Choroid plexus epithelial cell (primary cell): ENCODE data around the gene LRRC8D.

ENCODE experiments used
- DNase-seq: peaks from one replicate; pipeline ENCODE4 v3.0.0-alpha.2; 2010; ENCODE audit warnings: low read depth
- H3K4me3 ChIP-seq: 2 replicates; pipeline ENCODE4 v1.5.1; 2011; ENCODE audit warnings: low read depth, mild to moderate bottlenecking, control low read depth, low read length, moderate library complexity
- TF ChIP-seq, protein P1 (sequence below): conservative IDR thresholded peaks from 2 replicates; pipeline ENCODE4 v1.5.1; 2011; ENCODE audit warnings: low read depth, mild to moderate bottlenecking, control low read depth, inconsistent platforms, low read length, moderate library complexity

The LRRC8D gene

GRCh38 chr1:89807983-89808382, 12.8 kb upstream of the LRRC8D start:
- no peak overlapping the region for H3K4me3 ChIP-seq
- DNase-seq = no peak
- TF ChIP-seq, protein P1, sequence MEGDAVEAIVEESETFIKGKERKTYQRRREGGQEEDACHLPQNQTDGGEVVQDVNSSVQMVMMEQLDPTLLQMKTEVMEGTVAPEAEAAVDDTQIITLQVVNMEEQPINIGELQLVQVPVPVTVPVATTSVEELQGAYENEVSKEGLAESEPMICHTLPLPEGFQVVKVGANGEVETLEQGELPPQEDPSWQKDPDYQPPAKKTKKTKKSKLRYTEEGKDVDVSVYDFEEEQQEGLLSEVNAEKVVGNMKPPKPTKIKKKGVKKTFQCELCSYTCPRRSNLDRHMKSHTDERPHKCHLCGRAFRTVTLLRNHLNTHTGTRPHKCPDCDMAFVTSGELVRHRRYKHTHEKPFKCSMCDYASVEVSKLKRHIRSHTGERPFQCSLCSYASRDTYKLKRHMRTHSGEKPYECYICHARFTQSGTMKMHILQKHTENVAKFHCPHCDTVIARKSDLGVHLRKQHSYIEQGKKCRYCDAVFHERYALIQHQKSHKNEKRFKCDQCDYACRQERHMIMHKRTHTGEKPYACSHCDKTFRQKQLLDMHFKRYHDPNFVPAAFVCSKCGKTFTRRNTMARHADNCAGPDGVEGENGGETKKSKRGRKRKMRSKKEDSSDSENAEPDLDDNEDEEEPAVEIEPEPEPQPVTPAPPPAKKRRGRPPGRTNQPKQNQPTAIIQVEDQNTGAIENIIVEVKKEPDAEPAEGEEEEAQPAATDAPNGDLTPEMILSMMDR = no peak

GRCh38 chr1:89808441-89809117, 12.3 kb upstream of the LRRC8D start:
- no peak for DNase-seq
- no peak overlapping the region for H3K4me3 ChIP-seq
- TF ChIP-seq, protein P1 = no peak

DNA sequence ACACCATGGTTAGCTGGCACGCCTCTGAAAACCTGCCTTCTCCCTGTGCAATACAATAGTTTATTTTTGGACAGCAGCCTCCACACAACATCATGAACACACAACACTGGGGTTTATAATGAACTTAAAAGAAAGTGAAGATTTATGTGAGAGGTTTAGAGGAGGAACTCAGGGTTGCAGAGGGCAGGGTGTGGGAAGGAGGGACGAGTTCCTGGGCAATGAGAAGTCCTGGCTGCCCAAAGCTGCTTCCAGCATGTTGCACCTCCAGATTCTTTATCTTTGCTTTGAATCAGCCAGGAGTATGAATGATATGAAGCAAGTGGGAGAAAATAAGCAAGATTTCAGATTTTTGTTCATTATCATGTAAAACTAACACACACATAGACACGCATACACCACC, 11.3 kb upstream of the LRRC8D start:
- TF ChIP-seq, protein P1 = no peak
- peak; percentile 27 for DNase-seq
- H3K4me3 ChIP-seq = no peak overlapping the region

GRCh38 chr1:89810302-89810701, 10.5 kb upstream of the LRRC8D start:
- no peak for DNase-seq
- H3K4me3 ChIP-seq = no peak overlapping the region
- TF ChIP-seq, protein P1 = no peak

- DNase-seq = no peak
- H3K4me3 ChIP-seq = no peak overlapping the region
- TF ChIP-seq, protein P1 = no peak
These were observed 10.0 kb upstream of the LRRC8D start for GRCh38 chr1:89810880-89811279.

GRCh38 chr1:89812992-89813391, 7.8 kb upstream of the LRRC8D start:
- no peak overlapping the region for H3K4me3 ChIP-seq
- TF ChIP-seq, protein P1 = no peak
- DNase-seq = peak; percentile 59

DNA sequence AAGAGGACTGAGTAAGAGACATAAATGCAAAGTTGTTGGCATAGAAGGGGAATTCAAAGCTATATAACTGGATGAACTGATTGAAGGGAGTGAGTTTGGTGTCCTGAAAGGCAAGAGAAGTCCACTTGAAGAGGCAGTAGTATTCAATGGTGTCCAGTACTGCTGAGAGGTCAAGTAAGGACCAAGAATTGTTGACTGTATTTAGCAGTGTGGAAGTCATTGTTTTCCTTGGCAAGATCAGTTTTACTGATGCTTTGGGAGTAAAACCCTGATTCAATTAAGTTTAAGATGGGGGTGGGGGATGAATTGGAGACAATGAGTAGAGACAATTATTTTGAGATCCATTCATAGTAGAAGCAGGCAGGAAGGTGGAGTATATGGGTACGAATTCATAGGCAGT, 5.8 kb upstream of the LRRC8D start:
- no peak for DNase-seq
- no peak overlapping the region for H3K4me3 ChIP-seq
- TF ChIP-seq, protein P1 = no peak
